HL-60/S4 treated with retinoic acid at 250 ng/mL for 4 days and 3 days (cell line): ENCODE measurements around the gene IGFL3.
"Not testable (repeated sequence)": the region's sequence is repeated elsewhere in the genome, so short reads cannot be mapped to it uniquely, and the experiment has no call there.

Source experiments
- in situ Hi-C: fragments of 300-500 bp; cut with MboI; formaldehyde crosslinking; loops from 2 replicates; pipeline ENCODE4 v1.7.0; 2022; ENCODE audit warnings: low sequenced_read_pairs

IGFL3 gene

GRCh38 chr19:46126086-46126580 is 1.6 kb upstream of the IGFL3 start:
- in situ Hi-C loops = no loop called here

- in situ Hi-C loops = no loop called here
Observed at GRCh38 chr19:46125447-46125846, 959 bp upstream of the IGFL3 start.

- in situ Hi-C loops = no loop called here
Observed at GRCh38 chr19:46118136-46118535, 6.4 kb downstream of the IGFL3 start.

- in situ Hi-C loops = no loop called here
Observed at GRCh38 chr19:46116121-46116520, 8.4 kb downstream of the IGFL3 start.

GRCh38 chr19:46115396-46116106 is 8.9 kb downstream of the IGFL3 start:
- in situ Hi-C loops = no loop called here

- in situ Hi-C loops = no loop called here
Observed at GRCh38 chr19:46113726-46114125, 10.8 kb downstream of the IGFL3 start.

- in situ Hi-C loops = no loop called here
Observed at GRCh38 chr19:46112527-46112926, 12.0 kb downstream of the IGFL3 start.

- in situ Hi-C loops = no loop called here
Observed at GRCh38 chr19:46111376-46111775, 13.1 kb downstream of the IGFL3 start.

- in situ Hi-C loops = no loop called here
Observed at GRCh38 chr19:46109876-46110275, 14.6 kb downstream of the IGFL3 start.

GRCh38 chr19:46107371-46107770 is 17.1 kb downstream of the IGFL3 start:
- in situ Hi-C loops = no loop called here

- in situ Hi-C loops = not testable (repeated sequence)
Observed at GRCh38 chr19:46102333-46102732, 22.2 kb downstream of the IGFL3 start.

GRCh38 chr19:46101293-46101692 is 23.2 kb downstream of the IGFL3 start:
- in situ Hi-C loops = no loop called here

GRCh38 chr19:46100344-46100743 is 24.1 kb downstream of the IGFL3 start:
- in situ Hi-C loops = no loop called here

- in situ Hi-C loops = no loop called here
Observed at GRCh38 chr19:46090444-46090843, 34.0 kb downstream of the IGFL3 start.

- in situ Hi-C loops = loop anchor here (10.0 kb wide), 1 partner anchor 175 kb away; no protein-coding TSS in a partner anchor
Observed at GRCh38 chr19:46089432-46089831, 35.1 kb downstream of the IGFL3 start.

- in situ Hi-C loops = loop anchor here (10.0 kb wide), 1 partner anchor 177 kb away; no protein-coding TSS in a partner anchor
Observed at GRCh38 chr19:46088101-46088500, 36.4 kb downstream of the IGFL3 start.

- in situ Hi-C loops = loop anchor here (10.0 kb wide), 1 partner anchor 179 kb away; no protein-coding TSS in a partner anchor
Observed at GRCh38 chr19:46085888-46086287, 38.6 kb downstream of the IGFL3 start.

- in situ Hi-C loops = loop anchor here (10.0 kb wide), 1 partner anchor 182 kb away; no protein-coding TSS in a partner anchor
Observed at GRCh38 chr19:46082728-46083050, 41.8 kb downstream of the IGFL3 start.

GRCh38 chr19:46081928-46082727 is 42.4 kb downstream of the IGFL3 start:
- in situ Hi-C loops = loop anchor here (10.0 kb wide), 1 partner anchor 183 kb away; no protein-coding TSS in a partner anchor

- in situ Hi-C loops = loop anchor here (10.0 kb wide), 1 partner anchor 184 kb away; no protein-coding TSS in a partner anchor
Observed at GRCh38 chr19:46080561-46080960, 43.9 kb downstream of the IGFL3 start.

- in situ Hi-C loops = no loop called here
Observed at GRCh38 chr19:46079576-46079975, 44.9 kb downstream of the IGFL3 start.
